Right lobe of liver (tissue), 4 donors: ENCODE measurements around the gene PTCD1.

Experiments used
- POLR2A ChIP-seq: fragments of 450-650 bp; IDR thresholded peaks from one replicate; pipeline ENCODE4 v1.6.1; 2017; ENCODE audit warnings: antibody characterized with exemption, mild to moderate bottlenecking
- TF ChIP-seq, protein P1 (sequence below), 4 donors: fragments of 200-600 bp in 3 of 4; fragments of 450-650 bp in 1 of 4; IDR thresholded peaks; one replicate each; pipeline versions ENCODE4 v1.5.1 to v1.8.0; 2016 to 2022; ENCODE audit warnings: antibody characterized with exemption in 4 of 4, mild to moderate bottlenecking in 2 of 4
- donor health status: DM: no; HTN: no; CAD: no.
- donor health status: DM: no; HTN: no; CAD: no.
- donor health status: DM: no; HTN: yes; CAD: no.

DNA sequence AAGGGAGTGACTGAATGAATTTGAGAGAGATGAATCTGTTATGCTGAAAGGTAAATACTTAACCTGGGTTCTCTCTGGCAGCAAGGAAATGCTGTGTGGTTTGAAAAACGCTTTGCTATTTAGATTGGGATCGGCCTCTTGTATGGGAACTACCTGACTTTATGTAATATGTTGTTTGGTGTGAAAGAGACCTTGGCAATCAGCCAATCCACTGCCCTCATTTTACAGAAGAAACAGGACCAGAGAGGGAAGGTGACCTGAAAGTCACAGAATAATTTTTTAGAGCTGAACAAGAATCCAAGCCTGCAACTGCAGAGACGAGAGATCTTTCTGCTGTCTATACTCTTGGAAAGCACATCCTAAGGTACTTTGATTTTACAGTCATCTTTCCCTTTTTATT lies 28.8 kb downstream of the PTCD1 start:
- TF ChIP-seq, protein P1, sequence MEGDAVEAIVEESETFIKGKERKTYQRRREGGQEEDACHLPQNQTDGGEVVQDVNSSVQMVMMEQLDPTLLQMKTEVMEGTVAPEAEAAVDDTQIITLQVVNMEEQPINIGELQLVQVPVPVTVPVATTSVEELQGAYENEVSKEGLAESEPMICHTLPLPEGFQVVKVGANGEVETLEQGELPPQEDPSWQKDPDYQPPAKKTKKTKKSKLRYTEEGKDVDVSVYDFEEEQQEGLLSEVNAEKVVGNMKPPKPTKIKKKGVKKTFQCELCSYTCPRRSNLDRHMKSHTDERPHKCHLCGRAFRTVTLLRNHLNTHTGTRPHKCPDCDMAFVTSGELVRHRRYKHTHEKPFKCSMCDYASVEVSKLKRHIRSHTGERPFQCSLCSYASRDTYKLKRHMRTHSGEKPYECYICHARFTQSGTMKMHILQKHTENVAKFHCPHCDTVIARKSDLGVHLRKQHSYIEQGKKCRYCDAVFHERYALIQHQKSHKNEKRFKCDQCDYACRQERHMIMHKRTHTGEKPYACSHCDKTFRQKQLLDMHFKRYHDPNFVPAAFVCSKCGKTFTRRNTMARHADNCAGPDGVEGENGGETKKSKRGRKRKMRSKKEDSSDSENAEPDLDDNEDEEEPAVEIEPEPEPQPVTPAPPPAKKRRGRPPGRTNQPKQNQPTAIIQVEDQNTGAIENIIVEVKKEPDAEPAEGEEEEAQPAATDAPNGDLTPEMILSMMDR (IDR thresholded peaks at IDR 0.05), result no peak
- TF ChIP-seq POLR2A, result no peak
